ENCODE results near the gene TBC1D9B.
A peak's percentile ranks its signal among the peaks of the same experiment; 100 is the strongest.

TBC1D9B gene

DNA sequence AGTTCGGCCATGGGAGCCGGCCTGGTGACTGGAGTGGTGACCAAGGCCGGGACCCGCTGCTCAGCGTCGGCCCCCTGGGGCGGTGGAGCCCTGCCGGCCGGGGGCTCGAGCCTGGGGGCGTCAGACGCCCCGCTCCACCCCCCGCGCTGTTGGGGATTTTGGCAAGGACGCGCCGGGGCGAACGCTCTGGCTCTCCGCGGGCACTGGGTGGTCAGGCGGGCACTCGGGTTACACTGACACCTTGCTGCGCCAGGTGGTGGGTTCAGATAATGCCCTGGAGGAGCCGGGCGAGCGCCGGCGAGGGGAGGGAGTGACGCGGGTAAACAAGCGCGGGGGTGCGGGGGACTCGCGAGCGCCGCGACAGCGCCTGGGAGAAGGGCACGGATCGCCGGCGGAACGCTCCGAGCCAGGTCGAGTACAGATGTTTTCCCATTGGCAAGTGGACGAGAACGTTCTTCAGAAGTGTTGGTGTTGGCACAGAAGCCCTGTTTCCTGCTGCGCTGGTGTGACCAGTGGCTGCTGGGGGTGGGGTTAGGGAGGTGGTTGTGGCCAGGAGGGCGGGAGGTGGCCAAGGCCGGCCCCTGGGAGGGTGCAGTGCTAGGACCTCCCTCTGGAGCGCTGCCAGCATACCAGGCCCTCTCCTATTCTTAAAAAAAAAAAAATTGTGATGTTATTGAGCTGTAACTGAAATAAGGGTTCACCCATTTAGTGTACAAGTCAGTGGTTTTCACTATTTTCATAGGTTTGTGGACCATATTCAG is 86.2 kb downstream of the TBC1D9B start:
- peaks cover 0 to 2% of the 10 kb centered on the region in 2 donors for H3K9me3 ChIP-seq (replicated peaks in 1 of 2; ENCODE audit: control insufficient read depth in 2 of 2, insufficient read depth in 1 of 2, low read depth in 1 of 2, low read length in 2 of 2)
- H3K27ac ChIP-seq (replicated peaks; ENCODE audit: low read length) = peak overlapping the region; percentile 88
- no CpG with 5 or more reads among the region's 54 CpGs for WGBS, 2 donors (ENCODE audit: extremely low coverage in 2 of 2, insufficient read length in 2 of 2, insufficient replicate concordance in 1 of 2)
- H3K79me1 ChIP-seq (ENCODE audit: low read depth, low read length) = peaks cover 23% of the 10 kb centered on the region
- peak overlapping the region; percentile 87 to 91 for H3K4me3 ChIP-seq (ENCODE audit: low read length in 2 of 2)
- H2AFZ ChIP-seq (ENCODE audit: low read length) = peak overlapping the region; percentile 76
- no peak for DNase-seq (ENCODE audit: low spot score)
- H2AK5ac ChIP-seq (ENCODE audit: low read depth, low read length) = peak overlapping the region; percentile 47
- H3K23ac ChIP-seq (ENCODE audit: low read depth, low read length, poor library complexity) = peak overlapping the region; percentile 99
- no peak overlapping the region for H2BK15ac ChIP-seq (ENCODE audit: low read length)
- peak overlapping the region; percentile 88 for H3K4me2 ChIP-seq (ENCODE audit: insufficient read depth, low read length, poor library complexity, severe bottlenecking)
- H3K18ac ChIP-seq (ENCODE audit: low read length) = peak overlapping the region; percentile 99
- H2BK120ac ChIP-seq (ENCODE audit: low read depth, low read length) = no peak overlapping the region
- H4K91ac ChIP-seq (ENCODE audit: low read depth, low read length, poor library complexity) = no peak overlapping the region
- peak overlapping the region; percentile 99 for H3K9ac ChIP-seq (ENCODE audit: low read depth, low read length, poor library complexity)
- peaks cover 27 to 44% of the 10 kb centered on the region in 2 donors for H3K36me3 ChIP-seq (replicated peaks in 1 of 2; ENCODE audit: control insufficient read depth in 2 of 2, insufficient read depth in 2 of 2, low read length in 2 of 2)
- no peak overlapping the region for H3K4ac ChIP-seq (ENCODE audit: low read length)
- peak overlapping the region; percentile 64 for H3K14ac ChIP-seq (ENCODE audit: low read length)
- H3K27me3 ChIP-seq (ENCODE audit: control insufficient read depth in 3 of 3, insufficient read depth in 3 of 3, low read depth in 1 of 3, low read length in 3 of 3) = peaks cover 0 to 2% (median 0%) of the 10 kb centered on the region in 3 experiments
- no peak overlapping the region for H4K8ac ChIP-seq (ENCODE audit: low read depth, low read length)
- H3K4me1 ChIP-seq (ENCODE audit: control insufficient read depth in 2 of 2, insufficient read depth in 1 of 2, low read depth in 1 of 2, low read length in 2 of 2) = peaks cover 23 to 33% of the 10 kb centered on the region in 2 donors
- H2BK12ac ChIP-seq (ENCODE audit: low read length) = peak overlapping the region; percentile 50
- H2BK5ac ChIP-seq (ENCODE audit: low read length) = peak overlapping the region; percentile 88

DNA sequence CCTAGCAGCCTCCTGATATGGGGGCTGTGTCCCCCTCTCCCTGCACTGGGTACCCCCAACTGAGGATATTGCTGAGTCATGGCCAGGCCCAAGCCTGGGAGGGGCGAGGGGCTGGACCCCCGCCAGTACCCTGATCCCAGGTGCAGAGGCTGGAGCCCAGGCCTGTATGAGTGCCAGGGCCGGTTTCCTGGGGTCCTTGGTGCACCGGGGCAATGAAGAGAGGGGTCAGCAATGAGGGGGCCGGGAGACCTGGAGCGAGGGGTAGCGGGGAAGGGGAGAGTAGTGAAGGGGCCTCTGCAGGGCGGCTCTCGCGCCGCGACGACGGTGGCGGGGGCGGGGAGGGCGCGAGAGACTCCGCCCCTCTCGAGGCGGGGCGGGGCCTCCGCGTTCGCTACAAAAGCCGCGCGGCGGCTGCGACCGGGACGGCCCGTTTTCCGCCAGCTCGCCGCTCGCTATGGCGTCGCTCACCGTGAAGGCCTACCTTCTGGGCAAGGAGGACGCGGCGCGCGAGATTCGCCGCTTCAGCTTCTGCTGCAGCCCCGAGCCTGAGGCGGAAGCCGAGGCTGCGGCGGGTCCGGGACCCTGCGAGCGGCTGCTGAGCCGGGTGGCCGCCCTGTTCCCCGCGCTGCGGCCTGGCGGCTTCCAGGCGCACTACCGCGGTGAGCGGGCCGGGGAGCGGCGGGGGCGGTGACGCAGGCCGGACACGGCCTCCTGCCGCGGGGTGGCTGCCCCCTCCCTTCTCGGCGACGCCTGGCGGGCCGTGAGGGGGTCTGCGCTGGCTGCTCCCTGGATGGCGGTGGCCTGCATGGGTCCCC is 87.0 kb downstream of the TBC1D9B start, which contains the start of gene SQSTM1:
Gene SQSTM1, plus strand, starts transcription at position 423 of the 815 bp plus-strand sequence. Its CDS starts 32 bp downstream, at position 455.
- Histone ChIP-seq H3K27ac (replicated peaks; ENCODE audit: low read length) (peak within 1 kb of the TSS; percentile 88), H2AK5ac (ENCODE audit: low read depth, low read length) (peak within 1 kb of the TSS; percentile 100), H3K4ac (ENCODE audit: low read length) (peak within 1 kb of the TSS; percentile 99), H3K27me3 (ENCODE audit: control insufficient read depth in 3 of 3, insufficient read depth in 3 of 3, low read depth in 1 of 3, low read length in 3 of 3) (peaks cover 0 to 4% (median 0%) of the 10 kb centered on the region in 3 experiments), H3K18ac (ENCODE audit: low read length) (peak within 1 kb of the TSS; percentile 99), H3K4me1 (ENCODE audit: control insufficient read depth in 2 of 2, insufficient read depth in 1 of 2, low read depth in 1 of 2, low read length in 2 of 2) (peaks cover 23 to 35% of the 10 kb centered on the region in 2 donors), H3K9ac (ENCODE audit: low read depth, low read length, poor library complexity) (peak within 1 kb of the TSS; percentile 99), H2AFZ (ENCODE audit: low read length) (peak within 1 kb of the TSS; percentile 76), H2BK15ac (ENCODE audit: low read length) (peak within 1 kb of the TSS; percentile 97), H3K79me1 (ENCODE audit: low read depth, low read length) (peaks cover 23% of the 10 kb centered on the region), H4K91ac (ENCODE audit: low read depth, low read length, poor library complexity) (peak within 1 kb of the TSS; percentile 96), H3K4me2 (ENCODE audit: insufficient read depth, low read length, poor library complexity, severe bottlenecking) (peak within 1 kb of the TSS; percentile 88), H3K14ac (ENCODE audit: low read length) (peak within 1 kb of the TSS; percentile 100), H2BK5ac (ENCODE audit: low read length) (peak within 1 kb of the TSS; percentile 98), H3K4me3 (ENCODE audit: low read length in 2 of 2) (peak within 1 kb of the TSS; percentile 87 to 91), H2BK12ac (ENCODE audit: low read length) (peak within 1 kb of the TSS; percentile 99), H4K8ac (ENCODE audit: low read depth, low read length) (peak within 1 kb of the TSS; percentile 97), H3K36me3 (replicated peaks in 1 of 2; ENCODE audit: control insufficient read depth in 2 of 2, insufficient read depth in 2 of 2, low read length in 2 of 2) (peaks cover 24 to 39% of the 10 kb centered on the region in 2 donors), H3K9me3 (replicated peaks in 1 of 2; ENCODE audit: control insufficient read depth in 2 of 2, insufficient read depth in 1 of 2, low read depth in 1 of 2, low read length in 2 of 2) (peaks cover 0 to 2% of the 10 kb centered on the region in 2 donors), H2BK120ac (ENCODE audit: low read depth, low read length) (peak within 1 kb of the TSS; percentile 99), H3K23ac (ENCODE audit: low read depth, low read length, poor library complexity) (peak within 1 kb of the TSS; percentile 99)
- WGBS, 2 donors (ENCODE audit: extremely low coverage in 2 of 2, insufficient read length in 2 of 2, insufficient replicate concordance in 1 of 2) = no CpG with 5 or more reads among the region's 81 CpGs
- DNase-seq (ENCODE audit: low spot score) = peak; percentile 81

DNA sequence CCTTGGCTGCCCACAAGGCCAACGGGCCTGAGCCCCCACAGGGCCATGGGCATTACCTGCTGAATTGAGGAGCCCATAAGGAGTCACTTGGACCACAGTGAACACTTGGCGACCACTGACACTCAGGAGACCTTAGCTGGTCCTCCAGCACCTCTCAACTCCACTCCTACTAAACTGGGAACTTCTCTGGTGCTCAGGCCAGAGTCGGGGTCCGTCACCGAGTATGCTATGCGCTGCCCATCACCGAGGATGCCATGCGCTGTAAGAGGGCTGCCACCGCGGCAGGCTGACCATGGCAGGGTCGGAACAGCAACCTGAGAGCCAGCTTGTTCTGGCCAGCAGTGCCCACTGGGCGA is 87.6 kb downstream of the TBC1D9B start:
- Histone ChIP-seq H3K36me3 (replicated peaks in 1 of 2; ENCODE audit: control insufficient read depth in 2 of 2, insufficient read depth in 2 of 2, low read length in 2 of 2) (peaks cover 21 to 39% of the 10 kb centered on the region in 2 donors), H3K4me1 (ENCODE audit: control insufficient read depth in 2 of 2, insufficient read depth in 1 of 2, low read depth in 1 of 2, low read length in 2 of 2) (peaks cover 23 to 35% of the 10 kb centered on the region in 2 donors), H3K4ac (ENCODE audit: low read length) (peak overlapping the region; percentile 99), H3K27me3 (ENCODE audit: control insufficient read depth in 3 of 3, insufficient read depth in 3 of 3, low read depth in 1 of 3, low read length in 3 of 3) (peaks cover 0 to 4% (median 0%) of the 10 kb centered on the region in 3 experiments), H4K8ac (ENCODE audit: low read depth, low read length) (peak overlapping the region; percentile 97), H3K23ac (ENCODE audit: low read depth, low read length, poor library complexity) (peak overlapping the region; percentile 99), H3K9ac (ENCODE audit: low read depth, low read length, poor library complexity) (peak overlapping the region; percentile 63), H4K91ac (ENCODE audit: low read depth, low read length, poor library complexity) (peak overlapping the region; percentile 96), H2AK5ac (ENCODE audit: low read depth, low read length) (peak overlapping the region; percentile 100), H3K18ac (ENCODE audit: low read length) (peak overlapping the region; percentile 97), H2BK15ac (ENCODE audit: low read length) (peak overlapping the region; percentile 97), H2BK12ac (ENCODE audit: low read length) (peak overlapping the region; percentile 99), H2BK120ac (ENCODE audit: low read depth, low read length) (peak overlapping the region; percentile 89), H3K4me3 (ENCODE audit: low read length in 2 of 2) (peak overlapping the region; percentile 7 to 91), H3K14ac (ENCODE audit: low read length) (peak overlapping the region; percentile 65), H3K9me3 (replicated peaks in 1 of 2; ENCODE audit: control insufficient read depth in 2 of 2, insufficient read depth in 1 of 2, low read depth in 1 of 2, low read length in 2 of 2) (peaks cover 0 to 4% of the 10 kb centered on the region in 2 donors), H2BK5ac (ENCODE audit: low read length) (peak overlapping the region; percentile 98), H3K4me2 (ENCODE audit: insufficient read depth, low read length, poor library complexity, severe bottlenecking) (peak overlapping the region; percentile 88), H3K27ac (replicated peaks; ENCODE audit: low read length) (peak overlapping the region; percentile 67), H3K79me1 (ENCODE audit: low read depth, low read length) (peaks cover 23% of the 10 kb centered on the region), H2AFZ (ENCODE audit: low read length) (peak overlapping the region; percentile 76)
- WGBS, 2 donors (ENCODE audit: extremely low coverage in 2 of 2, insufficient read length in 2 of 2, insufficient replicate concordance in 1 of 2) = no CpG with 5 or more reads among the region's 12 CpGs
- no peak for DNase-seq (ENCODE audit: low spot score)

Measured in neuronal stem cell (in vitro differentiated cells).